NCI-H510A (cell line): ENCODE measurements around the gene INO80E.
A peak's percentile ranks its signal among the peaks of the same experiment; 100 is the strongest.

Experiments
- DNase-seq: peaks from one replicate; lab custom pipeline; 2025; lab: John Stamatoyannopoulos, UW

The INO80E gene

DNA sequence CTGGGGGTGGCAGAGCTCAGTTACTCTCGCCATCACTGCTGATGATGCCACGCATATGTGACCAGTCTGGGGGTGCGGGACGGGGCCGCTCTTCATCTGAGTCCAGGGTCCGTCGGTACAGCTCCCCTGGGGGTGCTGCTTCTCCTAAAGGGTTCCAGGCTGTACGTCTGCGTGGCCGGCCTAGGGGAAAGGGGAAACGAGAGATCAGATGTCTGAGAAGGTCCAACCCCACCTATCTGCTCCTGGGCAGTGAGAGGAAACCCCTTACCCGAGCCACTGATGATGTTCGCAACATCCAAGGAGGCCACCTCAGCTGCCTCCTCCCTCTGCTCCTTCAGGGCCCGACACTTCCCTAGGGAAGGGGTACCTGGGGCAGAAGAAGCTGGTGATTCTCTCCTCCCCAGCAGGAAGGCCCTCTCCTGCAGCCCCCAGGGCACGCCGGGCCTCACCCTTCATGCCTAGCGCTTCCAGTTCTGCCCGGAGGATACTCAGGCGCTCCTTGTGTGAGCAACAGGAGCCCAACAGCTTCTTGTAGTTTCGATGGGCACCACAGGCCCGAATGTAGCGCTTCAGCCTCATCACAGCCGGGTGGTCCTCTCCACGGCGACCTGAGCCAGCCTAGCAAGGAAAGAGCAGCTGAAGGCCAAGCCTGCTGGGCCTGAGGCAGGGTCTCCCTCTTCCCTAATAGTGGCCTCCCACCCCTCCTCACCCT lies 2.7 kb upstream of the INO80E start:
- DNase-seq: no peak

GRCh38 chr16:29993903-29994599 lies 2.0 kb upstream of the INO80E start:
- no peak for DNase-seq

DNA sequence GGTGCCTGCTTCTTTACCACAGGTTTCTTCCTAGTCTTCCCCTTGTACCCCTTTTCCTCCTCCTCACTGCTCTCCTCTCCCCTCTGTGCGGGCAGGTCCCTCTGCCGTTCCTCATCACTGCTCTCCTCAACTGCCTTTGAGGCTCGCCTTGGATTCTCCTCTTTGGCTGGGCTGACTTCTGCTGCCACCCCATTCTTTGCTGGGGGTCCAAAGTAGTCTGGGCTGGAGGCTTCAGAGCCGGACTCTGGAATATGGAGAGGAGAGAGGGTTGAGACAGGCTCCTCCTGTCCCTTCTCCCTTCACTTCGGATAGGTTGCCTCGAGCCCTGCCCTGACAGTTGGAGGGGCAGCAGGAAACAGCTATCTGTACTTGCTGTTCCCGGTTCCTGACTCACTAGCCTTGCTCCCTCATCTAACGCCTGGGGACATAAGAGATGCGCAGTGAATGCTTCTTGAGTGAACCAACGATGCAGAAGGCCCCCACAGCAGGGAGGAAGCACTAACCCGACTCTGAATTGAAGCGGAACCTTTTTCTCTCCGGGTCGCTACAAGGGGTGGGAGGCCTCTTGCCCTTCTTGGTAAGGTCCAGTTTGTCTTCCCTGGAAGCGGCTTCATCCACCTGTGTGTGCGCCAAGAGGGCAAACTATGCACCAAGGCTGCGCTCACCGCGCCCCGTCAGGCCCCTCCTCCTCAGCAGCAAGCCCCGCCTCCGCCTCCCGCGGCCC lies 1.3 kb upstream of the INO80E start:
- DNase-seq: no peak

- DNase-seq: peak; percentile 91
Observed at GRCh38 chr16:29995324-29995910, 624 bp upstream of the INO80E start, which contains the start of gene HIRIP3. Gene HIRIP3 (minus strand): TSS chr16:29995617. CDS start chr16:29995605, 12 bp downstream.

GRCh38 chr16:29996766-29997250 lies 767 bp downstream of the INO80E start:
- no peak for DNase-seq

GRCh38 chr16:29999605-30000004 lies 3.6 kb downstream of the INO80E start:
- no peak for DNase-seq

GRCh38 chr16:30000735-30001631 lies 4.9 kb downstream of the INO80E start:
- no peak for DNase-seq

- no peak for DNase-seq
Observed at GRCh38 chr16:30002614-30003346, 6.7 kb downstream of the INO80E start.

- no peak for DNase-seq
Observed at GRCh38 chr16:30003670-30004423, 7.8 kb downstream of the INO80E start.

DNA sequence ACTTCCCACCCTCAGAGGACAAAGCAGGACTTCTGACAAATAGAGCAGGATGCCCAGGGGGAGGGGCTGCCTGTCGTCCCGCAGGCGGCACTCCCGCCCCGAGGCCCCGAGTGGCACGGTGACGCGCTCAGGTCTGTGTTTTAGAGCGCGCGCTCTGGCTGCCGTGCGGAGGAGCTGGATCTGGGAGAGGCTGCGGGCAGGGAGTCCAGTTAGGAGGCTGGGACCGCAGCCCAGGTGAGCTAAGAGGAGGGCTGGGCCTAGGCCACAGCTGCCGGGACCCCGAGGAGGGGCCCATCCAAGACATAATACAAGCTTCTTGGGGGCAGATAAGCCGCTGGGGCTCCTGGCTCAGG lies 8.4 kb downstream of the INO80E start:
- peak; percentile 91 for DNase-seq

DNA sequence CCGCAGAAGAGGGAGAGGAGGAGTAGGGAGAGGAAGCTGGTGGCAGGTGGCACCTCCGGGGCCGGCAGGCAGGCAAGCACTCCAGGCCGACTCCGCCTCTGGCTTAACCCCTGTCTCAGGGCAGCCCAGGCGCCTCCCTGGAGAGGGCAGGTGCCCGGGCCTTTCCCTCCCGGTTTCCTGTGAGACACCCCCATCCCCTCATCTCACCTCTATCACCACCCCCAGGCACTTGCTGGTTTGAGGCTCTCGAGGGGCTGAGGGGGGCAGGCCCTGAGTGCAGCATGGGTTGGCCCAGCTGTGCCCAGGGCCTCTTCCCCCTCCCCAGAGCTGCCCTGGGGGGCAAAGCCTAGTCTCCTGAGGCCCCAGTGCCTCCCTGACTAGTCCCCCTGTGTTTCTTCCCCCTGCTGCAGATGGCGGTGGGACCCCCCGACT lies 8.8 kb downstream of the INO80E start:
- DNase-seq: peak; percentile 83

- peak; percentile 69 for DNase-seq
Observed at GRCh38 chr16:30005341-30006094, 9.5 kb downstream of the INO80E start.

- DNase-seq: no peak
Observed at GRCh38 chr16:30006095-30006473, 10.0 kb downstream of the INO80E start.

DNA sequence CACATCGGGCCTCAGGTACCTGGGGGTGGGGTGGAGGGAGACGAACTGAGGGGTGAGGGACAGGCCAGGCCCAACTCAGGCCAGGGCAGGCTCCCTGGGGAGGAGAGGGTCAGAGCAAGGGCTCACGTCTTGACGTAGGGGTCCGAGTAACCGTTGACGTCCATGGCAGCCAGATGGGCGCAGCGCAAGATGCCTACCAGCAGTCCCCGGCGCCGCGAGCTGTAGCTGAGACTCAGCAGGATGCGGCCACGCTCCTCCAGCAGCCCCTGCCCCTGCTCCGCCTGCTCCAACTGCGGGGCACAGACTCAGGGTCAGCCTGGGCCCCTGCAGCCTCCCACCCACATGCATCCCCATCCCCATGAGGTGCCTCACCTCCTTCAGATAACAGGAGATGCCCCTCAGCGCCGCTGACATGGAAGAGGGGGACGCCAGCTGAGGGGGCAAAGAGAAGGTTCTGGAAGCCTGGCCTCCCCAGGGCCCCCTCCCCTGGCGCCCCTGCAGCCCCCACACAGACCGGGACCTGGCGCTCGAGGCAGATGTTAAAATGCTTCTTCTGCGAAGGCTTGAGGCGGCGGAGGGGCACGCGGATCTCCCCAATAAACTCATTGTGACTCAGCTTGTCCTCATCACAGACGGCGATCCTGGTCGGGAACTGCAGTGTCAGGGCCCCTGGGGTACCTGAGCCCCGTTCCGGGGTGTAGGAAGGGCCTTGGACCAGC lies 10.8 kb downstream of the INO80E start:
- no peak for DNase-seq

DNA sequence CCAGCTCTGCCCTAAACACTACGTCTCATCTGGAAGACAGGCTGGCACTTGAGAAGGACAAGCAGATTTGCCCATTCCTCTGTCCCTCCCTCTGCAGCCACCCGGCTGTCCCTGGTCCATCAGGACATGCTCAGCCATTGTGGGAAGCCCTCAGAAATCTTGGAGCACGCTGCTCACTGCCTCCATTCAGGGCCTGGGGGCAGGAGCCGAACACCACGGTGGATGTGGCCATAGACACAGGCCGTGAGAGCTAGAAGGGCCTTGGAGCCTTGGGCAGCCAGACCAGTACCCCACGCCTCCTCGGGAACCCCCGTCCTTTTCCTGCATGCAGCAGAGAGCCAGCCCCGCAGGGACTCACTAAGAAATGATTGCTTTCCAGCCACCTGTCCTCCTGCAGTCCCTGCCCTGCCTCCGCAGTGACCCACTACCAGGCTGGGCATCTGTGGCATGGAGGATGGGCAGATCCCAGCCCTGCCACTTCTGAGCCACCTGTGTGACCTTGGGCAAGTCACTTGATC lies 11.4 kb downstream of the INO80E start:
- no peak for DNase-seq

DNA sequence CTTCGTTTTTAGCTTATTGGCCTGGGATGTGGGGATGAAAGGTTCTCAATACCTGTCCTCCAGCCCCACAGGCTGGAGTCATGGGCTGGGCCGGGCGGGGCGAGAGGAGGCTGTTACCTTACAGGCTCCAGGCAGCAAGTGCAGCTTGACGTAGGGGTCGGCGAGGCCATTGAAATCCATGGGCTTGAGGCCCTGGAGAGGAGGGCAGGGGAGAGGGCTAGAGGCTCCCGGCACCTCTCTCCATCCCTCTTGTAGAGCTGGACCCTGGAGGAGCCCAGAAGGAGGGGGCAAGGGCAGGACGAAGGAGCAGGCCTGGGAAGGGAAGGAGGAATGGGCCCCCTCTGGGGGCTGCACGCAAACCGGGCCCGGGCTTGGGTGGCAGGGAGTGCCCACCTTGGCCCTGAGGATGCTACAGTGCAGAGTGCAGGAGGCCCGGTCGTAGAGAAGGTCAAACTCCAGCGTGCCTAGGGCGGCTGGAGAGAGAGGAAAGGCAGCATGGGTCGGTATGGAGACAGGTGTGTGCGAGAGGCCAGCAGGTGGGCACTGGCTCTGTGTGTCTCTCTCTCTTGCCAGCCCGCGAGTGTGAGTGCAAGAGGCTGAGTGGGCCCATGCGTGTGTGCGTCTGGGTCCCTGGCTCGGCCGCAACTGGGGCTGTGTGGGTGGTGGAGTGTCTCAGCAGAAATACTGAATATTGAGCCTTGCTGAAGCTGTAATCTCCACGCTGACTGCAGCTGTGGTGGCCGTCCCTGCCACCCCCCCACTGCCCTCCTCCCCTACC lies 13.2 kb downstream of the INO80E start:
- DNase-seq: no peak
